ENCODE measurements around the gene ABLIM2.

Gene ABLIM2

GRCh38 chr4:8000247-8000646 lies 158.4 kb downstream of the ABLIM2 start:
- DNase-seq = no peak
- Histone ChIP-seq H4K5ac (ENCODE audit: low read length) (no peak overlapping the region), H2AK5ac (ENCODE audit: low read length) (no peak overlapping the region), H2BK5ac (ENCODE audit: low read length) (no peak overlapping the region), H3K36me3 (ENCODE audit: control insufficient read depth, insufficient read depth, low read length) (no peaks in the 10 kb centered on the region), H3K23ac (ENCODE audit: low read length) (no peak overlapping the region), H2BK120ac (ENCODE audit: low read depth, low read length) (no peak overlapping the region), H3K4me1 (ENCODE audit: control insufficient read depth, low read depth, low read length) (no peaks in the 10 kb centered on the region), H3K4me2 (ENCODE audit: low read length) (no peak overlapping the region), H2BK15ac (replicated peaks; ENCODE audit: low read depth) (no peak overlapping the region), H3K27me3 (ENCODE audit: insufficient read depth, low read length, poor library complexity) (no peaks in the 10 kb centered on the region), H3K4me3 (ENCODE audit: low read length) (no peak overlapping the region), H3K79me2 (ENCODE audit: control insufficient read depth, insufficient read depth, low read length) (no peaks in the 10 kb centered on the region), H3K18ac (ENCODE audit: low read length) (no peak overlapping the region), H4K8ac (ENCODE audit: low read depth, low read length) (no peak overlapping the region), H3K9ac (ENCODE audit: low read length) (no peak overlapping the region), H3K4ac (ENCODE audit: low read depth, low read length) (no peak overlapping the region), H3K27ac (ENCODE audit: low read depth, low read length) (no peak overlapping the region), H3K79me1 (ENCODE audit: low read length) (no peaks in the 10 kb centered on the region), H3K56ac (ENCODE audit: low read length) (no peak overlapping the region)
- whole genome bisulfite sequencing (ENCODE audit: extremely low coverage, insufficient coverage, low lambda C conversion rate) = no CpG with 5 or more reads among the region's 8 CpGs

GRCh38 chr4:7999695-8000094 lies 158.9 kb downstream of the ABLIM2 start:
- H2AK5ac ChIP-seq (ENCODE audit: low read length) = no peak overlapping the region
- H3K4me3 ChIP-seq (ENCODE audit: low read length) = no peak overlapping the region
- no peak overlapping the region for H2BK15ac ChIP-seq (replicated peaks; ENCODE audit: low read depth)
- H2BK120ac ChIP-seq (ENCODE audit: low read depth, low read length) = no peak overlapping the region
- no peaks in the 10 kb centered on the region for H3K4me1 ChIP-seq (ENCODE audit: control insufficient read depth, low read depth, low read length)
- no peaks in the 10 kb centered on the region for H3K27me3 ChIP-seq (ENCODE audit: insufficient read depth, low read length, poor library complexity)
- no peaks in the 10 kb centered on the region for H3K79me1 ChIP-seq (ENCODE audit: low read length)
- no peak overlapping the region for H4K8ac ChIP-seq (ENCODE audit: low read depth, low read length)
- no peak overlapping the region for H3K56ac ChIP-seq (ENCODE audit: low read length)
- no peak for DNase-seq
- no CpG with 5 or more reads among the region's 8 CpGs for WGBS (ENCODE audit: extremely low coverage, insufficient coverage, low lambda C conversion rate)
- H4K5ac ChIP-seq (ENCODE audit: low read length) = no peak overlapping the region
- no peak overlapping the region for H3K9ac ChIP-seq (ENCODE audit: low read length)
- no peaks in the 10 kb centered on the region for H3K79me2 ChIP-seq (ENCODE audit: control insufficient read depth, insufficient read depth, low read length)
- no peak overlapping the region for H3K4me2 ChIP-seq (ENCODE audit: low read length)
- H3K23ac ChIP-seq (ENCODE audit: low read length) = no peak overlapping the region
- H3K27ac ChIP-seq (ENCODE audit: low read depth, low read length) = no peak overlapping the region
- H3K18ac ChIP-seq (ENCODE audit: low read length) = no peak overlapping the region
- H3K4ac ChIP-seq (ENCODE audit: low read depth, low read length) = no peak overlapping the region
- H2BK5ac ChIP-seq (ENCODE audit: low read length) = no peak overlapping the region
- H3K36me3 ChIP-seq (ENCODE audit: control insufficient read depth, insufficient read depth, low read length) = no peaks in the 10 kb centered on the region

- Histone ChIP-seq H3K79me2 (ENCODE audit: control insufficient read depth, insufficient read depth, low read length) (no peaks in the 10 kb centered on the region), H3K27me3 (ENCODE audit: insufficient read depth, low read length, poor library complexity) (no peaks in the 10 kb centered on the region), H3K23ac (ENCODE audit: low read length) (no peak overlapping the region), H3K56ac (ENCODE audit: low read length) (no peak overlapping the region), H3K4me3 (ENCODE audit: low read length) (no peak overlapping the region), H3K9ac (ENCODE audit: low read length) (no peak overlapping the region), H4K8ac (ENCODE audit: low read depth, low read length) (no peak overlapping the region), H2BK5ac (ENCODE audit: low read length) (no peak overlapping the region), H2BK15ac (replicated peaks; ENCODE audit: low read depth) (no peak overlapping the region), H3K4me2 (ENCODE audit: low read length) (no peak overlapping the region), H3K18ac (ENCODE audit: low read length) (no peak overlapping the region), H4K5ac (ENCODE audit: low read length) (no peak overlapping the region), H2AK5ac (ENCODE audit: low read length) (no peak overlapping the region), H3K4me1 (ENCODE audit: control insufficient read depth, low read depth, low read length) (no peaks in the 10 kb centered on the region), H2BK120ac (ENCODE audit: low read depth, low read length) (no peak overlapping the region), H3K27ac (ENCODE audit: low read depth, low read length) (no peak overlapping the region), H3K4ac (ENCODE audit: low read depth, low read length) (no peak overlapping the region), H3K36me3 (ENCODE audit: control insufficient read depth, insufficient read depth, low read length) (no peaks in the 10 kb centered on the region), H3K79me1 (ENCODE audit: low read length) (no peaks in the 10 kb centered on the region)
- no peak for DNase-seq
- WGBS (ENCODE audit: extremely low coverage, insufficient coverage, low lambda C conversion rate) = no CpG with 5 or more reads among the region's 7 CpGs
Measured at GRCh38 chr4:7999279-7999678, 159.3 kb downstream of the ABLIM2 start.

GRCh38 chr4:7998447-7998846 lies 160.2 kb downstream of the ABLIM2 start:
- H3K79me1 ChIP-seq (ENCODE audit: low read length) = no peaks in the 10 kb centered on the region
- no peak overlapping the region for H3K23ac ChIP-seq (ENCODE audit: low read length)
- no peak overlapping the region for H3K18ac ChIP-seq (ENCODE audit: low read length)
- H3K4me3 ChIP-seq (ENCODE audit: low read length) = no peak overlapping the region
- no peak for DNase-seq
- H3K9ac ChIP-seq (ENCODE audit: low read length) = no peak overlapping the region
- H3K4me1 ChIP-seq (ENCODE audit: control insufficient read depth, low read depth, low read length) = no peaks in the 10 kb centered on the region
- no peak overlapping the region for H4K8ac ChIP-seq (ENCODE audit: low read depth, low read length)
- no peak overlapping the region for H3K56ac ChIP-seq (ENCODE audit: low read length)
- no peak overlapping the region for H3K4ac ChIP-seq (ENCODE audit: low read depth, low read length)
- H3K27me3 ChIP-seq (ENCODE audit: insufficient read depth, low read length, poor library complexity) = no peaks in the 10 kb centered on the region
- no CpG with 5 or more reads among the region's 8 CpGs for WGBS (ENCODE audit: extremely low coverage, insufficient coverage, low lambda C conversion rate)
- H2BK5ac ChIP-seq (ENCODE audit: low read length) = no peak overlapping the region
- no peak overlapping the region for H2BK120ac ChIP-seq (ENCODE audit: low read depth, low read length)
- H3K79me2 ChIP-seq (ENCODE audit: control insufficient read depth, insufficient read depth, low read length) = no peaks in the 10 kb centered on the region
- no peak overlapping the region for H2AK5ac ChIP-seq (ENCODE audit: low read length)
- no peak overlapping the region for H3K4me2 ChIP-seq (ENCODE audit: low read length)
- no peaks in the 10 kb centered on the region for H3K36me3 ChIP-seq (ENCODE audit: control insufficient read depth, insufficient read depth, low read length)
- H3K27ac ChIP-seq (ENCODE audit: low read depth, low read length) = peak overlapping the region; percentile 5
- no peak overlapping the region for H2BK15ac ChIP-seq (replicated peaks; ENCODE audit: low read depth)
- no peak overlapping the region for H4K5ac ChIP-seq (ENCODE audit: low read length)

- no peak for DNase-seq
- Histone ChIP-seq H2AK5ac (ENCODE audit: low read length) (no peak overlapping the region), H3K18ac (ENCODE audit: low read length) (no peak overlapping the region), H3K9ac (ENCODE audit: low read length) (no peak overlapping the region), H3K79me2 (ENCODE audit: control insufficient read depth, insufficient read depth, low read length) (no peaks in the 10 kb centered on the region), H3K36me3 (ENCODE audit: control insufficient read depth, insufficient read depth, low read length) (no peaks in the 10 kb centered on the region), H3K4me1 (ENCODE audit: control insufficient read depth, low read depth, low read length) (no peaks in the 10 kb centered on the region), H3K4me3 (ENCODE audit: low read length) (no peak overlapping the region), H2BK120ac (ENCODE audit: low read depth, low read length) (no peak overlapping the region), H2BK15ac (replicated peaks; ENCODE audit: low read depth) (no peak overlapping the region), H4K8ac (ENCODE audit: low read depth, low read length) (no peak overlapping the region), H3K4me2 (ENCODE audit: low read length) (no peak overlapping the region), H3K56ac (ENCODE audit: low read length) (no peak overlapping the region), H3K27ac (ENCODE audit: low read depth, low read length) (no peak overlapping the region), H3K79me1 (ENCODE audit: low read length) (no peaks in the 10 kb centered on the region), H3K23ac (ENCODE audit: low read length) (no peak overlapping the region), H2BK5ac (ENCODE audit: low read length) (no peak overlapping the region), H3K27me3 (ENCODE audit: insufficient read depth, low read length, poor library complexity) (no peaks in the 10 kb centered on the region), H4K5ac (ENCODE audit: low read length) (no peak overlapping the region), H3K4ac (ENCODE audit: low read depth, low read length) (no peak overlapping the region)
- no CpG with 5 or more reads among the region's 6 CpGs for WGBS (ENCODE audit: extremely low coverage, insufficient coverage, low lambda C conversion rate)
Measured at GRCh38 chr4:7995866-7996265, 162.7 kb downstream of the ABLIM2 start.

- no peaks in the 10 kb centered on the region for H3K27me3 ChIP-seq (ENCODE audit: insufficient read depth, low read length, poor library complexity)
- no peak overlapping the region for H3K18ac ChIP-seq (ENCODE audit: low read length)
- no peaks in the 10 kb centered on the region for H3K36me3 ChIP-seq (ENCODE audit: control insufficient read depth, insufficient read depth, low read length)
- H3K4ac ChIP-seq (ENCODE audit: low read depth, low read length) = no peak overlapping the region
- no peak overlapping the region for H3K9ac ChIP-seq (ENCODE audit: low read length)
- WGBS (ENCODE audit: extremely low coverage, insufficient coverage, low lambda C conversion rate) = no CpG with 5 or more reads among the region's 7 CpGs
- no peak overlapping the region for H2BK15ac ChIP-seq (replicated peaks; ENCODE audit: low read depth)
- no peaks in the 10 kb centered on the region for H3K79me2 ChIP-seq (ENCODE audit: control insufficient read depth, insufficient read depth, low read length)
- H3K4me3 ChIP-seq (ENCODE audit: low read length) = no peak overlapping the region
- no peak overlapping the region for H2BK5ac ChIP-seq (ENCODE audit: low read length)
- H4K8ac ChIP-seq (ENCODE audit: low read depth, low read length) = no peak overlapping the region
- H3K56ac ChIP-seq (ENCODE audit: low read length) = no peak overlapping the region
- no peak overlapping the region for H3K23ac ChIP-seq (ENCODE audit: low read length)
- no peak for DNase-seq
- H3K27ac ChIP-seq (ENCODE audit: low read depth, low read length) = no peak overlapping the region
- H3K79me1 ChIP-seq (ENCODE audit: low read length) = no peaks in the 10 kb centered on the region
- H2AK5ac ChIP-seq (ENCODE audit: low read length) = no peak overlapping the region
- no peak overlapping the region for H4K5ac ChIP-seq (ENCODE audit: low read length)
- no peak overlapping the region for H2BK120ac ChIP-seq (ENCODE audit: low read depth, low read length)
- H3K4me1 ChIP-seq (ENCODE audit: control insufficient read depth, low read depth, low read length) = no peaks in the 10 kb centered on the region
- no peak overlapping the region for H3K4me2 ChIP-seq (ENCODE audit: low read length)
Measured at GRCh38 chr4:7995135-7995534, 163.5 kb downstream of the ABLIM2 start.

Data from mesendoderm (in vitro differentiated cells).